SK-N-DZ (cell line): ENCODE results near the gene TCF23. TPM values are rescaled to one million over a fixed set of nuclear protein-coding genes. Genes with fewer than 3 reads are reported as not detected.
"Not testable (repeated sequence)": the region's sequence is repeated elsewhere in the genome, so short reads cannot be mapped to it uniquely, and the experiment has no call there.

Experiments used
- DNase-seq: peaks from one replicate; pipeline ENCODE4 v3.0.0-alpha.2; 2015; ENCODE audit warnings: low spot score
- polyA plus RNA-seq, 2 experiments: library from polyadenylated mRNA; depleted of rRNA; stranded (reverse); fragments of >200 nt; gene quantifications; 2 replicates each; pipeline ENCODE4 v1.2.3, GENCODE V29; 2014

The TCF23 gene
- polyA plus RNA-seq (2014; cell fraction: cytosol; rRNA removed): not detected in 2 replicates
- polyA plus RNA-seq (2014; cell fraction: nucleus; rRNA removed): not detected in 2 replicates

DNA sequence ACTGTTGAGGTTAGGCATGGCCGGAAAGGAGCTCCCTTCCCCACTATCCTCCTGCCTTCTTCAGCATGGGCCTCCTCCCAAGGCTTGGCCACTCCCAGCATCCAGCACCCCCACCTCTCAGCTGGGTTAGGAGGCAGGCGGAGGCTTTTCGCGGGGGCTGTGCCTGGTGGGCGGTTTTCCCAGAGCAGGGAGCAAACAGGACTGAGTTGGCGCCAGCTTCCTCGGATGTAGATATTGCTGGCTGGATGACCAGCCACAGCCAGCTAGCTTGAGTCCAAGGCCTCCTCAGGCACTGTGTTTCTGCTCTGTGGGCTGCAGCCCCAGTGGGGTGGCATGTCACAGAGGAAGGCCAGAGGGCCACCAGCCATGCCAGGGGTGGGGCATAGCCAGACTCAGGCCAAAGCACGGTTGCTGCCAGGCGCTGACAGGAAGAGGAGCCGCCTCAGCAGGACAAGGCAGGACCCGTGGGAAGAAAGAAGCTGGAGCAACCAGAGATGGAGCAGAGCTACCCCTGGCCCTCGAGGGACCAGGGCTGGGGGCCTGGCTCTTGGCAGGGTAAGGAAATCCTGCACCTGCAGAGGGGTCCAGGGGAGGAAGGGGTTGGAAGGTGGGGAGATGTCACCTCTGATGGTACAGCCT lies at the start of gene TCF23:
Gene TCF23 (plus strand): TSS at position 204 of the 639 bp plus-strand sequence. CDS start 130 bp downstream, at position 334.
- DNase-seq: no peak

GRCh38 chr2:27099334-27099955 lies 49.4 kb upstream of the TCF23 start:
- DNase-seq: no peak

DNA sequence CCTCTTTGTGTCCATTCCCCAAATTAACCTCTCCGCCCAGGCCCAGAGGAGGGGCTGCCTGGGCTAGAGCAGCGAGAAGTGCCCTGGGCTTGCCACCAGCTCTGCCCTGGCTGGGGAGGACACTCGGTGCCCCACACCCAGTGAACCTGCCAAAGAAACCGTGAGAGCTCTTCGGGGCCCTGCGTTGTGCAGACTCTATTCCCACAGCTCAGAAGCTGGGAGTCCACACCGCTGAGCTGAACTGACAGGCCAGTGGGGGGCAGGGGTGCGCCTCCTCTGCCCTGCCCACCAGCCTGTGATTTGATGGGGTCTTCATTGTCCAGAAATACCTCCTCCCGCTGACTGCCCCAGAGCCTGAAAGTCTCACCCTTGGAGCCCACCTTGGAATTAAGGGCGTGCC lies 48.8 kb upstream of the TCF23 start:
- no peak for DNase-seq

- no peak for DNase-seq
These were observed 46.5 kb upstream of the TCF23 start for GRCh38 chr2:27102329-27102728.

GRCh38 chr2:27105981-27106380 lies 42.8 kb upstream of the TCF23 start:
- DNase-seq: no peak

- no peak for DNase-seq
These were observed 40.6 kb upstream of the TCF23 start for GRCh38 chr2:27108221-27108620.

DNA sequence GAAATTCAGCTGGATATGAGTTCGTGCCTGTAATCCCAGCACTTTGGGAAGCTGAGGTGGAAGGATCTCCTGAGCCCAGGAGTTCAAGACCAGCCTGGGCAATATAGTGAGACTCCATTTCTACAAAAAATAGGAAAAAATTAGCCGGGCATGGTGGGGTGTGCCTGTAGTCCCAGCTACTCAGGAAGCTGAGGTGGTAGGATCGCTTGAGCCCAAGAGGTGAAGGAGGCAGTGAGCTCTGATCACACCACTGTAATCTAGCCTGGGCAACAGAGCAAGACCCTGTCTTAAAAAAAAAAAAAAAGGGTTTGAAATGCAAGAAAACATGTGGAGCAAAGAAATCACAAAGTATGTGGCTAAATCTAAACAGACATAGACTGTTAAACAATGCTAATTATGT lies 39.7 kb upstream of the TCF23 start:
- DNase-seq: no peak

GRCh38 chr2:27110603-27111352 lies 38.0 kb upstream of the TCF23 start:
- DNase-seq: not testable (repeated sequence)

DNA sequence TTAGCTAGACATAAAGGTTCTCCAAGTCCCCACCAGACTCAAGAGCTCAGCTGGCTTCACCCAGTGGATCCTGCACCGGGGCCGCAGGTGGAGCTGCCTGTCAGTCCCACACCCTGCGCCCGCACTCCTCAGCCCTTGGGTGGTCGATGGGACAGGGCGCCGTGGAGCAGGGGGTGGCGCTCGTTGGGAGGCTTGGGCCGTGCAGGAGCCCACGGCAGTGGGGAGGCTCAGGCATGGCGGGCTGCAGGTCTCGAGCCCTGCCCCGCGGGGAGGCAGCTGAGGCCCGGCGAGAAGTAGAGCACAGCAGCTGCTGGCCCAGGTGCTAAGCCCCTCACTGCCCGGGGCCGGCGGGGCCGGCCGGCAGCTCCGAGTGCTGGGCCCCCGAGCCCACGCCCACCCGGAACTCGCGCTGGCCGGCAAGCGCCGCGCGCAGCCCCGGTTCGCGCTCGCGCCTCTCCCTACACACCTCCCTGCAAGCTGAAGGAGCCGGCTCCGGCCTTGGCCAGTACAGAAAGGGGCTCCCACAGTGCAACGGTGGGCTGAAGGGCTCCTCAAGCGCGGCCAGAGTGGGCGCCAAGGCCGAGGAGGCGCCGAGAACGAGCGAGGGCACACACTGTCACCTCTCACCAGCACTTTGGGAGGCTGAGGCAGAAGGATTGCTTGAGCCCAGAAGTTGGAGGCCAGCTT lies 37.3 kb upstream of the TCF23 start:
- not testable (repeated sequence) for DNase-seq

DNA sequence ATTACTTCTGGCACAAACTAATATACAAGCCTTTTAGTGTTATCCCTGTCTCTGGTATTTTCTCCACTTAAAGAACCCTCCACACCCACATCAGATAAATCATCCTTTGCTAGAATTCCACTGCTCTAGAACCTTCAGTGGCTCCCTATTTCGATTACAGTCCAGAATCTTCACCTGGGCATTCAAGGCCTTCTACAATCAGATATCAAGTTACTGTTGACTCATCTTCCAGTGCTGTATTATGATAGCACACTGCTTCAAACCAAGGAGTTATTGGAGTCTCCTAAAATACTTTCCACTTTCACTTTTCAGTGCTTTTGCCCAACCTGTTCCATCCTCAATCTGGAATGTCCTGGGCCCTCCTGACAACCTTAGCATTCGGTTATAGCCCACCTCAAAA lies 33.3 kb upstream of the TCF23 start:
- no peak for DNase-seq

GRCh38 chr2:27117995-27118524 lies 30.7 kb upstream of the TCF23 start:
- DNase-seq: no peak

- DNase-seq: no peak
These were observed 30.1 kb upstream of the TCF23 start, which contains the start of gene CGREF1 for GRCh38 chr2:27118525-27119329. TSS of gene CGREF1 (minus strand) at chr2:27119128. CDS start at chr2:27104366, 14,762 bp downstream.

- DNase-seq: not testable (repeated sequence)
These were observed 29.5 kb upstream of the TCF23 start for GRCh38 chr2:27119330-27119670.

- no peak for DNase-seq
These were observed 26.9 kb upstream of the TCF23 start for GRCh38 chr2:27121906-27122305.

DNA sequence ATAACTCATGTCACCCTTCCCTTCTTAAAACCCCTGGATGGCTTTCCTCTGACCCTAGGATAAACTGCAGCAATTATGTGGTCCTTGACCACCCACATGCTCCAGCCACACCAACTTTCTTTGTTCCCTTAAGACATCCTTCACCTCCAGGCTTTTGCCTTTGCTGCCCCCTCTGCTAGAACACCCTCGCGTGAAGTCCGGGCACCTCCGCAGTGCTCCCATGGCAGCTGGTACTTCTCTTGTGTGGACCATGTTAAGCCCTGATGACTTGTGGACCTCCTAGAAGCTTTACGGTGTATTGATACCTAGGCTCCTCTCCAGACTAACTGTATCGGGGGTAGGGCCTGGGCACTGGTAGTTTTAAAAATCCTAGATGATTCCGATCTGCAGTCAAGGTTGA lies 26.0 kb upstream of the TCF23 start:
- no peak for DNase-seq

- peak; percentile 21 for DNase-seq
These were observed 25.3 kb upstream of the TCF23 start, which contains the start of gene ABHD1 for GRCh38 chr2:27123302-27124150. TSS of gene ABHD1 (plus strand) at chr2:27123815. CDS start at chr2:27123949, 134 bp downstream.

GRCh38 chr2:27125104-27125503 lies 23.7 kb upstream of the TCF23 start:
- no peak for DNase-seq

- DNase-seq: no peak
These were observed 22.5 kb upstream of the TCF23 start for GRCh38 chr2:27126252-27126710.

DNA sequence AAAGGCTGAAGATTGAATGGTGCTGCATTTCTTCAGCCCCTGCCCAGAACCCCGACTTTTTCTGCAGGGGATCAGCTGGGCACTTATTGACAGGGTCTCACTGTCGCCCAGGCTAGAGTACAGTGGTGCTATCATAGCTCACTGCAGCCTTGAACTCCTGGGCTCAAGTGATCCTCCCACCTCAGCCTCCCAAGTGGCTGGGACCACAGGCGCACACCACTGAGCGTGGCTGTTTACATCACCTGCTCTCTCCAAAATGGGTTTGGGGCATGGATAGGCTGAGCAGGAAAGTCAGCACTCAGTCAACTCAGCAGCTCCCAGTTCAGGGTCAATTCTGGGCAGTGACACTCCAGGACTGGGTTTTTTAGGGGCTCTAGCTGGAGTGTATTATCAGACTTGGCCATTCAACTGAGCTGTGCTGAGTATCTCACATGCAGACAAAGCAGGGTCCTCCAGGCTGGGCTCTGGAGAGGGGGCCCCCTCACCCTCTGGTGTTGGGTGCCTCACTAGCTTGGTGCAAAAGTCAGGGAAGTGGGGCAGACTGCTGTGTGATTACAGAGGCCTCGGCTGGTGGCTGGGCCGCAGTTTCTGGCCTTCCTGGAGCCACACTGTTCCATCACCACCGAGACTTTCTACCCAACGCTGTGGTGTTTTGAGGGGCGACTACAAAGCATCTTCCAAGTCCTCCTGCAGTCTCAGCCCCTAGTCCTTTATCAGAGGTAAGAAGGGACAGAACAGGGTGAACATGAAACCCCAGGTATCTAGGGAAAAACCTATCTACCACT lies 20.7 kb upstream of the TCF23 start:
- DNase-seq: no peak
